A673 (cell line): Measurements from ENCODE around the gene ERCC6. TPM values are rescaled to one million over a fixed set of nuclear protein-coding genes. Genes with fewer than 3 reads are reported as not detected.

Experiments used
- BruUV-seq: library from RNA; stranded (reverse); fragments of 400-500 nt; replicated peaks from 2 replicates; lab custom pipeline; 2021; lab: Mats Ljungman, UMichigan
- CTCF ChIA-PET: fragments of 300-600 bp; sonication (Branson Sonifier 250); formaldehyde crosslinking; loops from one replicate; lab custom pipeline; 2022; ENCODE audit warnings: antibody characterized with exemption; lab: Charles Lee
- POLR2A ChIA-PET: fragments of 300-600 bp; sonication (Branson Sonifier 250); formaldehyde crosslinking; loops from one replicate; lab custom pipeline; 2022; ENCODE audit warnings: antibody characterized with exemption; ENCODE audit not compliant: low non-redundant PET; lab: Charles Lee
- DNase-seq: peaks from one replicate; pipeline ENCODE4 v3.0.0-alpha.2; 2015; ENCODE audit warnings: low spot score
- H3K27ac ChIP-seq: fragments of 200-600 bp; sonication (generic); 2 replicates; pipeline ENCODE4 v1.5.1; 2016; ENCODE audit warnings: mixed run types, low read depth, mild to moderate bottlenecking, mixed read lengths, antibody characterized with exemption, low read length; ENCODE audit not compliant: poor library complexity, severe bottlenecking
- H3K27me3 ChIP-seq: fragments of 200-600 bp; sonication (generic); replicated peaks from 2 replicates; pipeline ENCODE4 v1.6.1; 2017; ENCODE audit warnings: mixed run types, low read depth, mild to moderate bottlenecking, mixed read lengths, antibody characterized with exemption, low read length; ENCODE audit not compliant: insufficient read depth, poor library complexity
- H3K36me3 ChIP-seq: fragments of 200-600 bp; sonication (generic); 2 replicates; pipeline ENCODE4 v1.6.1; 2016; ENCODE audit warnings: mixed run types, mild to moderate bottlenecking, mixed read lengths, antibody characterized with exemption, low read length; ENCODE audit not compliant: insufficient read depth, poor library complexity, severe bottlenecking
- H3K4me1 ChIP-seq: fragments of 200-600 bp; sonication (generic); 2 replicates; pipeline ENCODE4 v1.6.1; 2017; ENCODE audit warnings: mixed run types, mild to moderate bottlenecking, mixed read lengths, antibody characterized with exemption, low read length; ENCODE audit not compliant: insufficient read depth, poor library complexity, severe bottlenecking
- H3K4me3 ChIP-seq: fragments of 200-600 bp; sonication (generic); 2 replicates; pipeline ENCODE4 v1.5.1; 2016; ENCODE audit warnings: low read depth, mixed run types, mild to moderate bottlenecking, mixed read lengths, low read length; ENCODE audit not compliant: poor library complexity, severe bottlenecking
- H3K9me3 ChIP-seq: fragments of 200-600 bp; sonication (generic); 2 replicates; pipeline ENCODE4 v1.6.1; 2016; ENCODE audit warnings: mixed run types, low read depth, mild to moderate bottlenecking, mixed read lengths, antibody characterized with exemption, low read length; ENCODE audit not compliant: poor library complexity, severe bottlenecking
- EZH2 ChIP-seq: fragments of 200-600 bp; sonication (generic); IDR thresholded peaks from 2 replicates; pipeline ENCODE4 v1.6.1; 2017; ENCODE audit warnings: borderline replicate concordance, low read depth, mild to moderate bottlenecking, mixed read lengths, antibody characterized with exemption, low read length; ENCODE audit not compliant: poor library complexity, severe bottlenecking
- intact Hi-C: fragments of 100-400 bp; cut with micrococcal nuclease; formaldehyde crosslinking; loops from one replicate; pipeline ENCODE4 v1.10.0; 2022; ENCODE audit not compliant: unreplicated experiment
- total RNA-seq: library from RNA; stranded (reverse); gene quantifications from 2 replicates; pipeline ENCODE4 v1.2.3, GENCODE V29; 2021
- TF ChIP-seq, protein P1 (sequence below): fragments of 300-800, 200-600 bp; sonication (generic); conservative IDR thresholded peaks from 2 replicates; pipeline ENCODE4 v1.5.1; 2017; ENCODE audit warnings: low read depth, mild to moderate bottlenecking, antibody characterized with exemption, low read length, moderate library complexity, mixed read lengths

ERCC6 gene
- total RNA-seq, 1 experiment from 2014 or later = 11.0 TPM

DNA sequence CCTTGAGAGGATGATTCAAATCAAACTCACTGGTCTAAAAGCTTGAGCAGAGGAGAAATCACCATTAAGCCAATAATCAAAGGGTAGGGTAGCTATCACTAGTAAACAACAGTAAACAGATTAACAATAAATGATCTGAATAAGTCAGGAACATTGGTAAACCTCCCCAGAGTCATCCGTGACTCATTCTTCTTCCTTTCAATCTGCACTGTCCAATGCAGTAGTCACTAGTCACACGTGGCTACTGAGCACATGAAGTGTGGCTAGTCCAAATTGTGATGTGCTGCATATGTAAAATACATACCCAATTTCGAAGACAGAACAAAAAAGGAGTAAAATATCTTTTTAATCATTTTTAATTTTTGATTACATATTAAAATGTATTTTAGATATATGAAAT, 64.0 kb downstream of the ERCC6 start:
- no peak overlapping the region for H3K27ac ChIP-seq
- ChIA-PET CTCF (no interaction called here), POLR2A (no interaction called here)
- no peaks in the 10 kb centered on the region for H3K36me3 ChIP-seq
- H3K27me3 ChIP-seq = no peaks in the 10 kb centered on the region
- BruUV-seq = no TSS peak
- TF ChIP-seq, protein P1, sequence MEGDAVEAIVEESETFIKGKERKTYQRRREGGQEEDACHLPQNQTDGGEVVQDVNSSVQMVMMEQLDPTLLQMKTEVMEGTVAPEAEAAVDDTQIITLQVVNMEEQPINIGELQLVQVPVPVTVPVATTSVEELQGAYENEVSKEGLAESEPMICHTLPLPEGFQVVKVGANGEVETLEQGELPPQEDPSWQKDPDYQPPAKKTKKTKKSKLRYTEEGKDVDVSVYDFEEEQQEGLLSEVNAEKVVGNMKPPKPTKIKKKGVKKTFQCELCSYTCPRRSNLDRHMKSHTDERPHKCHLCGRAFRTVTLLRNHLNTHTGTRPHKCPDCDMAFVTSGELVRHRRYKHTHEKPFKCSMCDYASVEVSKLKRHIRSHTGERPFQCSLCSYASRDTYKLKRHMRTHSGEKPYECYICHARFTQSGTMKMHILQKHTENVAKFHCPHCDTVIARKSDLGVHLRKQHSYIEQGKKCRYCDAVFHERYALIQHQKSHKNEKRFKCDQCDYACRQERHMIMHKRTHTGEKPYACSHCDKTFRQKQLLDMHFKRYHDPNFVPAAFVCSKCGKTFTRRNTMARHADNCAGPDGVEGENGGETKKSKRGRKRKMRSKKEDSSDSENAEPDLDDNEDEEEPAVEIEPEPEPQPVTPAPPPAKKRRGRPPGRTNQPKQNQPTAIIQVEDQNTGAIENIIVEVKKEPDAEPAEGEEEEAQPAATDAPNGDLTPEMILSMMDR = no peak
- TF ChIP-seq EZH2 = no peak
- H3K9me3 ChIP-seq = no peaks in the 10 kb centered on the region
- no peak for DNase-seq
- no peaks in the 10 kb centered on the region for H3K4me1 ChIP-seq
- no peak overlapping the region for H3K4me3 ChIP-seq
- intact Hi-C loops = no loop called here

DNA sequence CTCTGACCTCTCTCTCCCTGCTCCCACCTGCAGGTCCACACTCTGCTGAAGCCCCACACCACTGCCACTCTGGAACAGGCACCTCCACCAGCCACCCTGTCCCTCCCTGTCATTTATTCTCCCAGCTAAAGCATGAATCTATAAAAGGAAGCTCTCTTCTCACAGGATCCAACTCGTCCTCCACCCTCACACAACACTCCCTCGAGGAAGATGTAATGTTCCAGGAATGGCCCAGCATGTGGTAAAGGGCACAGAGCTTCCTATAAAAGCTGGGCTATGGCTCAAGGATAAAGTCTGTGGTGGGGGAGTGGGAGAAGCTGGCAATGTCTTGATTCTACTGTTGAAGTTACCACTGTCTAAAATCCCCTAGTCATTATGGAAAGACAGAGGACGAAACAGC, 67.4 kb downstream of the ERCC6 start:
- TF ChIP-seq, protein P1 = no peak
- no peak for TF ChIP-seq EZH2
- no TSS peak for BruUV-seq
- no peaks in the 10 kb centered on the region for H3K36me3 ChIP-seq
- H3K27ac ChIP-seq = no peak overlapping the region
- H3K9me3 ChIP-seq = no peaks in the 10 kb centered on the region
- intact Hi-C loops = no loop called here
- H3K27me3 ChIP-seq = no peaks in the 10 kb centered on the region
- CTCF ChIA-PET = interaction anchor here (0.5 kb wide), 1 partner anchor 815 kb away, joined by 3 read pairs; no protein-coding TSS in a partner anchor
- no peak for DNase-seq
- POLR2A ChIA-PET = no interaction called here
- no peak overlapping the region for H3K4me3 ChIP-seq
- no peaks in the 10 kb centered on the region for H3K4me1 ChIP-seq

DNA sequence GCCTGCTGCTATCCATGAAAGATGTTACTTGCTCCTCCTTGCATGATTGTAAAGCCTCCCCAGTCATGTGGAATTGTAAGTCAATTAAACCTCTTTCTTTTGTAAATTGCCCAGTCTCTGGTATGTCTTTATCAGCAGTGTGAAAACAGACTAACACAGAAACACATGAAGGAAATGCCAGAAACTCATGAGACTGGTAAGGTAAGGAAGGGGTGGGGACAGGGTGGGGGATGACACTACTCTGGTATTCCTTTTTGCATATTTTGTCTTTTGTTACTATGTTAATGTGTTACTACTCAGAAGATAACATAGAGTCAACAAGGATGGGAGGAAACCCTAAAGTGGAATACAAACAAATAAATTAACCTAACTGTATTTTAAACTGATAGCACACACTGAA, 73.2 kb downstream of the ERCC6 start:
- no peaks in the 10 kb centered on the region for H3K9me3 ChIP-seq
- no peak overlapping the region for H3K4me3 ChIP-seq
- H3K27me3 ChIP-seq = no peaks in the 10 kb centered on the region
- BruUV-seq = no TSS peak
- ChIA-PET CTCF (no interaction called here), POLR2A (no interaction called here)
- H3K36me3 ChIP-seq = no peaks in the 10 kb centered on the region
- intact Hi-C loops = no loop called here
- no peak for TF ChIP-seq EZH2
- TF ChIP-seq, protein P1 = no peak
- no peak overlapping the region for H3K27ac ChIP-seq
- no peak for DNase-seq
- H3K4me1 ChIP-seq = no peaks in the 10 kb centered on the region

Other genes with a start within 250 kb of the ERCC6 start
- gene C10orf71, start 240.0 kb downstream of the ERCC6 start, total RNA-seq = not detected in 2 replicates
- gene DRGX, start 143.0 kb downstream of the ERCC6 start, total RNA-seq = not detected in 2 replicates
- 0.28 and 0.30 TPM in 2 replicates for gene SLC18A3, start 71.2 kb upstream of the ERCC6 start, total RNA-seq
- gene CHAT, start 74.9 kb upstream of the ERCC6 start, total RNA-seq = 0.24 and 0.56 TPM in 2 replicates
- not detected in 2 replicates for gene C10orf53, start 140.5 kb upstream of the ERCC6 start, total RNA-seq
- 1.6 and 2.6 TPM in 2 replicates for gene OGDHL, start 223.2 kb upstream of the ERCC6 start, total RNA-seq